ENCODE results near the gene PCNX2.
A peak's percentile ranks its signal among the peaks of the same experiment; 100 is the strongest.

The PCNX2 gene

DNA sequence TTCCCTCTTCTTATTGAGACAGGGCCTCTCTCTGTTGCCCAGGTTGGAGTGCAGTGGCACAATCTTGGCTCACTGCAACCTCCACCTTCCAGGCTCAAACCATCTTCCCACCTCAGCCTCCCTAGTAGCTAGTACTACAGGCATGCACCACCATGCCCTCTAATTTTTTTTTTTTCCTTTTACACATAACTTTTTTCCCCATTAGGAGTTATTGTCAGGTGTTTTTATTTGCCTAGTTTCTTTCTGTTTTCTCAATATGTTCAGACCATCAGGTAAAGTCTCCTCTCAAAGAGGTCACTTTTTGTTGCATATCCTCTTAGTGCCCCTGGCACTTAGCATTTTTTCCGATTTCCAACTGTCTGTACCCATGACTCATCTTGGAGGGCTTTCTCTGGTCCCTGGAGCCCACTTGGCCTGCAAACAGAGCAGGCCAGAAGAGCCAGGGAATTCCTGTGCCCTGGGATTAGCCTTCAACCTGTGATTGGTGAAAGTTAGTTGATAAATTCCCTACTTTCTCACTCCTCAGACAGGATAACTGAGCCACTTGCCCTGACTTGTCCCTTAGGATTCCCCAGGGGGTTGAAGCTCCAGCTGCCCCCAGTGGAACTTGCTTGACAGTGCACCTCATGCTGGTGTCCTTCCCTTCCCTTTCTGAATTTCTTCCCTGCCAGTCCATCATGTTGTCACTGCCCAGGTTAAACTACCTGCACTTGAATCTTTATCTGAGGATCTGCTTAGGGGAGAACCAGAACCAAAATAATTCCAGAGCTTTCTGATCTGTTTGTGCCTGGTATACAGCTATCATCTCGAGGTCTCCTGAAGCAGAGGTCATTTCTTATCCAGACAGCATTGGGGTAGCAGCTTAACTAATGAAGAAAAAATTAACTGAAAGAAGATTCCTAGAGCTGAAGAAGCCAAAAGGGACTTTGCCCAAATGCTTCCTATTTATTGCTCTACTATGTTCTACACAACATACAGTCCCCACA is 342.7 kb downstream of the PCNX2 start (continued):
- TF ChIP-seq, protein P1, sequence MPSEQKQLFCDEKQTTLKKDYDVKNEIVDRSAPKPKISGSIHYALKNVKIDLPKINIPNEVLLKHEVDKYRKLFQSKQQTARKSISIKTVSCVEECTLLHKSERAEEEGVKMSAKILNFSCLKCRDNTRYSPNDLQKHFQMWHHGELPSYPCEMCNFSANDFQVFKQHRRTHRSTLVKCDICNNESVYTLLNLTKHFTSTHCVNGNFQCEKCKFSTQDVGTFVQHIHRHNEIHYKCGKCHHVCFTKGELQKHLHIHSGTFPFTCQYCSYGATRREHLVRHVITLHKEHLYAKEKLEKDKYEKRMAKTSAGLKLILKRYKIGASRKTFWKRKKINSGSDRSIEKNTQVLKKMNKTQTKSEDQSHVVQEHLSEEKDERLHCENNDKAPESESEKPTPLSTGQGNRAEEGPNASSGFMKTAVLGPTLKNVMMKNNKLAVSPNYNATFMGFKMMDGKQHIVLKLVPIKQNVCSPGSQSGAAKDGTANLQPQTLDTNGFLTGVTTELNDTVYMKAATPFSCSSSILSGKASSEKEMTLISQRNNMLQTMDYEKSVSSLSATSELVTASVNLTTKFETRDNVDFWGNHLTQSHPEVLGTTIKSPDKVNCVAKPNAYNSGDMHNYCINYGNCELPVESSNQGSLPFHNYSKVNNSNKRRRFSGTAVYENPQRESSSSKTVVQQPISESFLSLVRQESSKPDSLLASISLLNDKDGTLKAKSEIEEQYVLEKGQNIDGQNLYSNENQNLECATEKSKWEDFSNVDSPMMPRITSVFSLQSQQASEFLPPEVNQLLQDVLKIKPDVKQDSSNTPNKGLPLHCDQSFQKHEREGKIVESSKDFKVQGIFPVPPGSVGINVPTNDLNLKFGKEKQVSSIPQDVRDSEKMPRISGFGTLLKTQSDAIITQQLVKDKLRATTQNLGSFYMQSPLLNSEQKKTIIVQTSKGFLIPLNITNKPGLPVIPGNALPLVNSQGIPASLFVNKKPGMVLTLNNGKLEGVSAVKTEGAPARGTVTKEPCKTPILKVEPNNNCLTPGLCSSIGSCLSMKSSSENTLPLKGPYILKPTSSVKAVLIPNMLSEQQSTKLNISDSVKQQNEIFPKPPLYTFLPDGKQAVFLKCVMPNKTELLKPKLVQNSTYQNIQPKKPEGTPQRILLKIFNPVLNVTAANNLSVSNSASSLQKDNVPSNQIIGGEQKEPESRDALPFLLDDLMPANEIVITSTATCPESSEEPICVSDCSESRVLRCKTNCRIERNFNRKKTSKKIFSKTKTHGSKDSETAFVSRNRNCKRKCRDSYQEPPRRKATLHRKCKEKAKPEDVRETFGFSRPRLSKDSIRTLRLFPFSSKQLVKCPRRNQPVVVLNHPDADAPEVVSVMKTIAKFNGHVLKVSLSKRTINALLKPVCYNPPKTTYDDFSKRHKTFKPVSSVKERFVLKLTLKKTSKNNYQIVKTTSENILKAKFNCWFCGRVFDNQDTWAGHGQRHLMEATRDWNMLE (tag by site-specific recombination; conservative IDR thresholded peaks at IDR 0.05; ENCODE audit: low read depth): peak; percentile 15; the same call in 1 of the 2 replicates
- TF ChIP-seq, protein P2, sequence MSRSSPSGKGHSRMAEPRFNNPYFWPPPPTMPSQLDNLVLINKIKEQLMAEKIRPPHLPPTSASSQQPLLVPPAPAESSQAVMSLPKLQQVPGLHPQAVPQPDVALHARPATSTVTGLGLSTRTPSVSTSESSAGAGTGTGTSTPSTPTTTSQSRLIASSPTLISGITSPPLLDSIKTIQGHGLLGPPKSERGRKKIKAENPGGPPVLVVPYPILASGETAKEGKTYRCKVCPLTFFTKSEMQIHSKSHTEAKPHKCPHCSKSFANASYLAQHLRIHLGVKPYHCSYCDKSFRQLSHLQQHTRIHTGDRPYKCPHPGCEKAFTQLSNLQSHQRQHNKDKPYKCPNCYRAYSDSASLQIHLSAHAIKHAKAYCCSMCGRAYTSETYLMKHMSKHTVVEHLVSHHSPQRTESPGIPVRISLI (tag by site-specific recombination; IDR thresholded peaks at IDR 0.05): peak; percentile 92
- TF ChIP-seq, protein P3, sequence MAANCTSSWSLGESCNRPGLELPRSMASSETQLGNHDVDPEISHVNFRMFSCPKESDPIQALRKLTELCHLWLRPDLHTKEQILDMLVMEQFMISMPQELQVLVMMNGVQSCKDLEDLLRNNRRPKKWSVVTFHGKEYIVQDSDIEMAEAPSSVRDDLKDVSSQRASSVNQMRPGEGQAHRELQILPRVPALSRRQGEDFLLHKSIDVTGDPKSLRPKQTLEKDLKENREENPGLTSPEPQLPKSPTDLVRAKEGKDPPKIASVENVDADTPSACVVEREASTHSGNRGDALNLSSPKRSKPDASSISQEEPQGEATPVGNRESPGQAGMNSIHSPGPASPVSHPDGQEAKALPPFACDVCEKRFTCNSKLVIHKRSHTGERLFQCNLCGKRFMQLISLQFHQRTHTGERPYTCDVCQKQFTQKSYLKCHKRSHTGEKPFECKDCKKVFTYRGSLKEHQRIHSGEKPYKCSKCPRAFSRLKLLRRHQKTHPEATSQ (tag by site-specific recombination; IDR thresholded peaks at IDR 0.05): no peak
- no peak for TF ChIP-seq ZNF433 (tag by site-specific recombination; IDR thresholded peaks at IDR 0.05; ENCODE audit: low read depth)
- TF ChIP-seq, protein P4, sequence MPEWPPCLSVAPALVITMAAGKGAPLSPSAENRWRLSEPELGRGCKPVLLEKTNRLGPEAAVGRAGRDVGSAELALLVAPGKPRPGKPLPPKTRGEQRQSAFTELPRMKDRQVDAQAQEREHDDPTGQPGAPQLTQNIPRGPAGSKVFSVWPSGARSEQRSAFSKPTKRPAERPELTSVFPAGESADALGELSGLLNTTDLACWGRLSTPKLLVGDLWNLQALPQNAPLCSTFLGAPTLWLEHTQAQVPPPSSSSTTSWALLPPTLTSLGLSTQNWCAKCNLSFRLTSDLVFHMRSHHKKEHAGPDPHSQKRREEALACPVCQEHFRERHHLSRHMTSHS (tag by site-specific recombination; IDR thresholded peaks at IDR 0.05): no peak
- no peak for TF ChIP-seq ZNF416 (tag by site-specific recombination; IDR thresholded peaks at IDR 0.05)
- peak; percentile 99 for TF ChIP-seq PRDM1 (tag by site-specific recombination; IDR thresholded peaks at IDR 0.05)
- TF ChIP-seq ZNF24 (tag by site-specific recombination; IDR thresholded peaks at IDR 0.05): 0 out of 2 replicates have a peak, but pooled peaks have one; percentile 24
- no peak for TF ChIP-seq ZFP3 (tag by site-specific recombination; IDR thresholded peaks at IDR 0.05; ENCODE audit: low read depth)
- TF ChIP-seq ZEB2 (tag by site-specific recombination; IDR thresholded peaks at IDR 0.05): peak; percentile 36; the same call in 1 of the 2 replicates
- TF ChIP-seq, protein P5, sequence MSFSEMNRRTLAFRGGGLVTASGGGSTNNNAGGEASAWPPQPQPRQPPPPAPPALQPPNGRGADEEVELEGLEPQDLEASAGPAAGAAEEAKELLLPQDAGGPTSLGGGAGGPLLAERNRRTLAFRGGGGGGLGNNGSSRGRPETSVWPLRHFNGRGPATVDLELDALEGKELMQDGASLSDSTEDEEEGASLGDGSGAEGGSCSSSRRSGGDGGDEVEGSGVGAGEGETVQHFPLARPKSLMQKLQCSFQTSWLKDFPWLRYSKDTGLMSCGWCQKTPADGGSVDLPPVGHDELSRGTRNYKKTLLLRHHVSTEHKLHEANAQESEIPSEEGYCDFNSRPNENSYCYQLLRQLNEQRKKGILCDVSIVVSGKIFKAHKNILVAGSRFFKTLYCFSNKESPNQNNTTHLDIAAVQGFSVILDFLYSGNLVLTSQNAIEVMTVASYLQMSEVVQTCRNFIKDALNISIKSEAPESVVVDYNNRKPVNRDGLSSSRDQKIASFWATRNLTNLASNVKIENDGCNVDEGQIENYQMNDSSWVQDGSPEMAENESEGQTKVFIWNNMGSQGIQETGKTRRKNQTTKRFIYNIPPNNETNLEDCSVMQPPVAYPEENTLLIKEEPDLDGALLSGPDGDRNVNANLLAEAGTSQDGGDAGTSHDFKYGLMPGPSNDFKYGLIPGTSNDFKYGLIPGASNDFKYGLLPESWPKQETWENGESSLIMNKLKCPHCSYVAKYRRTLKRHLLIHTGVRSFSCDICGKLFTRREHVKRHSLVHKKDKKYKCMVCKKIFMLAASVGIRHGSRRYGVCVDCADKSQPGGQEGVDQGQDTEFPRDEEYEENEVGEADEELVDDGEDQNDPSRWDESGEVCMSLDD (tag by site-specific recombination; IDR thresholded peaks at IDR 0.05): no peak
- no peak for TF ChIP-seq ZNF112 (tag by site-specific recombination; IDR thresholded peaks at IDR 0.05)
- no peak for TF ChIP-seq ZFHX2 (tag by site-specific recombination; conservative IDR thresholded peaks at IDR 0.05)
- TF ChIP-seq, protein P6, sequence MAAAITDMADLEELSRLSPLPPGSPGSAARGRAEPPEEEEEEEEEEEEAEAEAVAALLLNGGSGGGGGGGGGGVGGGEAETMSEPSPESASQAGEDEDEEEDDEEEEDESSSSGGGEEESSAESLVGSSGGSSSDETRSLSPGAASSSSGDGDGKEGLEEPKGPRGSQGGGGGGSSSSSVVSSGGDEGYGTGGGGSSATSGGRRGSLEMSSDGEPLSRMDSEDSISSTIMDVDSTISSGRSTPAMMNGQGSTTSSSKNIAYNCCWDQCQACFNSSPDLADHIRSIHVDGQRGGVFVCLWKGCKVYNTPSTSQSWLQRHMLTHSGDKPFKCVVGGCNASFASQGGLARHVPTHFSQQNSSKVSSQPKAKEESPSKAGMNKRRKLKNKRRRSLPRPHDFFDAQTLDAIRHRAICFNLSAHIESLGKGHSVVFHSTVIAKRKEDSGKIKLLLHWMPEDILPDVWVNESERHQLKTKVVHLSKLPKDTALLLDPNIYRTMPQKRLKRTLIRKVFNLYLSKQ (tag by site-specific recombination; IDR thresholded peaks at IDR 0.05; ENCODE audit: borderline replicate concordance): no peak
- TF ChIP-seq, protein P7, sequence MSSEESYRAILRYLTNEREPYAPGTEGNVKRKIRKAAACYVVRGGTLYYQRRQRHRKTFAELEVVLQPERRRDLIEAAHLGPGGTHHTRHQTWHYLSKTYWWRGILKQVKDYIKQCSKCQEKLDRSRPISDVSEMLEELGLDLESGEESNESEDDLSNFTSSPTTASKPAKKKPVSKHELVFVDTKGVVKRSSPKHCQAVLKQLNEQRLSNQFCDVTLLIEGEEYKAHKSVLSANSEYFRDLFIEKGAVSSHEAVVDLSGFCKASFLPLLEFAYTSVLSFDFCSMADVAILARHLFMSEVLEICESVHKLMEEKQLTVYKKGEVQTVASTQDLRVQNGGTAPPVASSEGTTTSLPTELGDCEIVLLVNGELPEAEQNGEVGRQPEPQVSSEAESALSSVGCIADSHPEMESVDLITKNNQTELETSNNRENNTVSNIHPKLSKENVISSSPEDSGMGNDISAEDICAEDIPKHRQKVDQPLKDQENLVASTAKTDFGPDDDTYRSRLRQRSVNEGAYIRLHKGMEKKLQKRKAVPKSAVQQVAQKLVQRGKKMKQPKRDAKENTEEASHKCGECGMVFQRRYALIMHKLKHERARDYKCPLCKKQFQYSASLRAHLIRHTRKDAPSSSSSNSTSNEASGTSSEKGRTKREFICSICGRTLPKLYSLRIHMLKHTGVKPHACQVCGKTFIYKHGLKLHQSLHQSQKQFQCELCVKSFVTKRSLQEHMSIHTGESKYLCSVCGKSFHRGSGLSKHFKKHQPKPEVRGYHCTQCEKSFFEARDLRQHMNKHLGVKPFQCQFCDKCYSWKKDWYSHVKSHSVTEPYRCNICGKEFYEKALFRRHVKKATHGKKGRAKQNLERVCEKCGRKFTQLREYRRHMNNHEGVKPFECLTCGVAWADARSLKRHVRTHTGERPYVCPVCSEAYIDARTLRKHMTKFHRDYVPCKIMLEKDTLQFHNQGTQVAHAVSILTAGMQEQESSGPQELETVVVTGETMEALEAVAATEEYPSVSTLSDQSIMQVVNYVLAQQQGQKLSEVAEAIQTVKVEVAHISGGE (tag by site-specific recombination; conservative IDR thresholded peaks at IDR 0.05; ENCODE audit: low read depth): peak; percentile 20; the same call in 1 of the 2 replicates
- no peak for TF ChIP-seq ZNF426 (tag by site-specific recombination; IDR thresholded peaks at IDR 0.05)
- TF ChIP-seq REPIN1 (tag by site-specific recombination; IDR thresholded peaks at IDR 0.05; ENCODE audit: low read depth): no peak
- TF ChIP-seq ZNF561 (tag by site-specific recombination; IDR thresholded peaks at IDR 0.05; ENCODE audit: borderline replicate concordance): peak; percentile 60; the same call in 1 of the 2 replicates
- TF ChIP-seq ZNF214 (tag by site-specific recombination; IDR thresholded peaks at IDR 0.05; ENCODE audit: borderline replicate concordance): no peak
- TF ChIP-seq ZBTB21 (tag by site-specific recombination; IDR thresholded peaks at IDR 0.05): no peak
